ENCODE results near the gene LSM14A. TPM values are rescaled to one million over a fixed set of nuclear protein-coding genes. Genes with fewer than 3 reads are reported as not detected.
A peak's percentile ranks its signal among the peaks of the same experiment; 100 is the strongest.

LSM14A gene
- total and polyA plus RNA-seq, 2 of the 13 experiments (the other 11 are each of a cell fraction or from before 2014, with no cell fraction given), result 77.0 to 83.6 TPM

DNA sequence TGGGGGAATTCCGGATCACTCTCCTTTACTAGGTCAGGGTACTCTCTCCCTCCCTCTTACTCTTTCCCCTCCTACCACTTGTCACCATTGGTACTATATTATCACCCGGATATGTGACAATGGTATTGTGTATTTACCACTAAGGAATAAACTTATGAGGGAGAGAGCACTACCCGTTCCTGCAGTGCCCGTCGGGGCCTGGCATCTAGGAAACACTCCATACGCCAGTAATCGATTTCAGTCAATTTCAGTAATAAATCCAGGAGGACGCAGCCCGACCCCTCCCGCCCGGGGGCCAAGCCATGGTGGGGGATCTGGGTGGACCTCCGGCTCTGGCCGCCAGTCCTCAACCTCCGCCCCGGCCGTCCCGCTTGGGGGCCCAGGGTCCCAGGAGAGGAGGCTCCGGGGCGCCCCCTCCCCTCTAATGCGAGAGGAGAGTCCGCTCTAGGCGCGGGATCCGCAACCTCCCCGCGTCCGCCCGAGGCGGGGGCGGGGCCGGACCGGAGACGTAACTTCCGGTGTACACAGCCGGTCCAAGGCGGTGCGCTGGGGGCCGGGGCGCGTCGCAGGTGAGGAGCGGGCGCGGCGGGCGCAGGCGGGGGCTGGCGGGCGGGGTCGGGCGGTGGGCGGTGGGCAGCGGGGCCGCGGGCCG lies 81.9 kb downstream of the LSM14A start, which contains the start of gene GARRE1 (continued):
- TF ChIP-seq, protein P1, sequence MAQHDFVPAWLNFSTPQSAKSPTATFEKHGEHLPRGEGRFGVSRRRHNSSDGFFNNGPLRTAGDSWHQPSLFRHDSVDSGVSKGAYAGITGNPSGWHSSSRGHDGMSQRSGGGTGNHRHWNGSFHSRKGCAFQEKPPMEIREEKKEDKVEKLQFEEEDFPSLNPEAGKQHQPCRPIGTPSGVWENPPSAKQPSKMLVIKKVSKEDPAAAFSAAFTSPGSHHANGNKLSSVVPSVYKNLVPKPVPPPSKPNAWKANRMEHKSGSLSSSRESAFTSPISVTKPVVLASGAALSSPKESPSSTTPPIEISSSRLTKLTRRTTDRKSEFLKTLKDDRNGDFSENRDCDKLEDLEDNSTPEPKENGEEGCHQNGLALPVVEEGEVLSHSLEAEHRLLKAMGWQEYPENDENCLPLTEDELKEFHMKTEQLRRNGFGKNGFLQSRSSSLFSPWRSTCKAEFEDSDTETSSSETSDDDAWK (CRISPR knock-in tag; IDR thresholded peaks at IDR 0.05), result no peak
- TF ChIP-seq ETV5 (CRISPR knock-in tag; IDR thresholded peaks at IDR 0.05; ENCODE audit: borderline replicate concordance), result peak; percentile 82
- TF ChIP-seq, protein P2, sequence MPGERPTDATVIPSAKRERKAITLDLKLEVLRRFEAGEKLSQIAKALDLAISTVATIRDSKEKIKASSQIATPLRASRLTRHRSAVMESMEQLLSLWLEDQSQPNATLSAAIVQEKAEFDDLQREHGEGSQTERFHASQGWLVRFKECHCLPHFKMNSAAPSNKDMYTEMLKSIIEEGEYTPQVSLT (CRISPR knock-in tag; IDR thresholded peaks at IDR 0.05; ENCODE audit: borderline replicate concordance, low read depth), result no peak
- TF ChIP-seq TCF7L2 (IDR thresholded peaks at IDR 0.05; ENCODE audit: low read depth, low read length), result no peak
- no peak for TF ChIP-seq TCF12 (IDR thresholded peaks at IDR 0.05)
- no peak for TF ChIP-seq TCF12 (CRISPR knock-in tag; IDR thresholded peaks at IDR 0.05)
- peak; percentile 64 for TF ChIP-seq THAP11 (CRISPR knock-in tag; IDR thresholded peaks at IDR 0.05)
- TF ChIP-seq MXI1 (IDR thresholded peaks at IDR 0.05; ENCODE audit: borderline replicate concordance, low read depth, low read length), result no peak; the same call in 2 of the 3 replicates
- TF ChIP-seq ZIK1 (CRISPR knock-in tag; IDR thresholded peaks at IDR 0.05; ENCODE audit: borderline replicate concordance, low read depth), result no peak
- TF ChIP-seq ARNT (IDR thresholded peaks at IDR 0.05), result no peak
- TF ChIP-seq IKZF1 (IDR thresholded peaks at IDR 0.05), result no peak
- no peak for TF ChIP-seq ZFP82 (CRISPR knock-in tag; IDR thresholded peaks at IDR 0.05; ENCODE audit: borderline replicate concordance)
- TF ChIP-seq, protein P3, sequence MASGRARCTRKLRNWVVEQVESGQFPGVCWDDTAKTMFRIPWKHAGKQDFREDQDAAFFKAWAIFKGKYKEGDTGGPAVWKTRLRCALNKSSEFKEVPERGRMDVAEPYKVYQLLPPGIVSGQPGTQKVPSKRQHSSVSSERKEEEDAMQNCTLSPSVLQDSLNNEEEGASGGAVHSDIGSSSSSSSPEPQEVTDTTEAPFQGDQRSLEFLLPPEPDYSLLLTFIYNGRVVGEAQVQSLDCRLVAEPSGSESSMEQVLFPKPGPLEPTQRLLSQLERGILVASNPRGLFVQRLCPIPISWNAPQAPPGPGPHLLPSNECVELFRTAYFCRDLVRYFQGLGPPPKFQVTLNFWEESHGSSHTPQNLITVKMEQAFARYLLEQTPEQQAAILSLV (CRISPR knock-in tag; IDR thresholded peaks at IDR 0.05; ENCODE audit: borderline replicate concordance), result no peak
- TF ChIP-seq, protein P4, sequence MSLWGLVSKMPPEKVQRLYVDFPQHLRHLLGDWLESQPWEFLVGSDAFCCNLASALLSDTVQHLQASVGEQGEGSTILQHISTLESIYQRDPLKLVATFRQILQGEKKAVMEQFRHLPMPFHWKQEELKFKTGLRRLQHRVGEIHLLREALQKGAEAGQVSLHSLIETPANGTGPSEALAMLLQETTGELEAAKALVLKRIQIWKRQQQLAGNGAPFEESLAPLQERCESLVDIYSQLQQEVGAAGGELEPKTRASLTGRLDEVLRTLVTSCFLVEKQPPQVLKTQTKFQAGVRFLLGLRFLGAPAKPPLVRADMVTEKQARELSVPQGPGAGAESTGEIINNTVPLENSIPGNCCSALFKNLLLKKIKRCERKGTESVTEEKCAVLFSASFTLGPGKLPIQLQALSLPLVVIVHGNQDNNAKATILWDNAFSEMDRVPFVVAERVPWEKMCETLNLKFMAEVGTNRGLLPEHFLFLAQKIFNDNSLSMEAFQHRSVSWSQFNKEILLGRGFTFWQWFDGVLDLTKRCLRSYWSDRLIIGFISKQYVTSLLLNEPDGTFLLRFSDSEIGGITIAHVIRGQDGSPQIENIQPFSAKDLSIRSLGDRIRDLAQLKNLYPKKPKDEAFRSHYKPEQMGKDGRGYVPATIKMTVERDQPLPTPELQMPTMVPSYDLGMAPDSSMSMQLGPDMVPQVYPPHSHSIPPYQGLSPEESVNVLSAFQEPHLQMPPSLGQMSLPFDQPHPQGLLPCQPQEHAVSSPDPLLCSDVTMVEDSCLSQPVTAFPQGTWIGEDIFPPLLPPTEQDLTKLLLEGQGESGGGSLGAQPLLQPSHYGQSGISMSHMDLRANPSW (CRISPR knock-in tag; IDR thresholded peaks at IDR 0.05; ENCODE audit: borderline replicate concordance), result no peak
- no peak for TF ChIP-seq BRD4 (CRISPR knock-in tag; IDR thresholded peaks at IDR 0.05)
- peak; percentile 75; the same call in 1 of the 2 replicates for TF ChIP-seq ZNF724P (CRISPR knock-in tag; IDR thresholded peaks at IDR 0.05; ENCODE audit: borderline replicate concordance)
- TF ChIP-seq, protein P5, sequence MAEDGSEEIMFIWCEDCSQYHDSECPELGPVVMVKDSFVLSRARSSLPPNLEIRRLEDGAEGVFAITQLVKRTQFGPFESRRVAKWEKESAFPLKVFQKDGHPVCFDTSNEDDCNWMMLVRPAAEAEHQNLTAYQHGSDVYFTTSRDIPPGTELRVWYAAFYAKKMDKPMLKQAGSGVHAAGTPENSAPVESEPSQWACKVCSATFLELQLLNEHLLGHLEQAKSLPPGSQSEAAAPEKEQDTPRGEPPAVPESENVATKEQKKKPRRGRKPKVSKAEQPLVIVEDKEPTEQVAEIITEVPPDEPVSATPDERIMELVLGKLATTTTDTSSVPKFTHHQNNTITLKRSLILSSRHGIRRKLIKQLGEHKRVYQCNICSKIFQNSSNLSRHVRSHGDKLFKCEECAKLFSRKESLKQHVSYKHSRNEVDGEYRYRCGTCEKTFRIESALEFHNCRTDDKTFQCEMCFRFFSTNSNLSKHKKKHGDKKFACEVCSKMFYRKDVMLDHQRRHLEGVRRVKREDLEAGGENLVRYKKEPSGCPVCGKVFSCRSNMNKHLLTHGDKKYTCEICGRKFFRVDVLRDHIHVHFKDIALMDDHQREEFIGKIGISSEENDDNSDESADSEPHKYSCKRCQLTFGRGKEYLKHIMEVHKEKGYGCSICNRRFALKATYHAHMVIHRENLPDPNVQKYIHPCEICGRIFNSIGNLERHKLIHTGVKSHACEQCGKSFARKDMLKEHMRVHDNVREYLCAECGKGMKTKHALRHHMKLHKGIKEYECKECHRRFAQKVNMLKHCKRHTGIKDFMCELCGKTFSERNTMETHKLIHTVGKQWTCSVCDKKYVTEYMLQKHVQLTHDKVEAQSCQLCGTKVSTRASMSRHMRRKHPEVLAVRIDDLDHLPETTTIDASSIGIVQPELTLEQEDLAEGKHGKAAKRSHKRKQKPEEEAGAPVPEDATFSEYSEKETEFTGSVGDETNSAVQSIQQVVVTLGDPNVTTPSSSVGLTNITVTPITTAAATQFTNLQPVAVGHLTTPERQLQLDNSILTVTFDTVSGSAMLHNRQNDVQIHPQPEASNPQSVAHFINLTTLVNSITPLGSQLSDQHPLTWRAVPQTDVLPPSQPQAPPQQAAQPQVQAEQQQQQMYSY (CRISPR knock-in tag; IDR thresholded peaks at IDR 0.05), result no peak
- TF ChIP-seq MED13 (CRISPR knock-in tag; IDR thresholded peaks at IDR 0.05), result peak; percentile 63; the same call in 1 of the 2 replicates
- 0 out of 2 replicates have a peak, but pooled peaks have one; percentile 29 for TF ChIP-seq HCFC1 (IDR thresholded peaks at IDR 0.05; ENCODE audit: low read depth, low read length)
- TF ChIP-seq NCOA1 (CRISPR knock-in tag; IDR thresholded peaks at IDR 0.05), result no peak
- TF ChIP-seq POLR2A (IDR thresholded peaks at IDR 0.05; ENCODE audit: insufficient read depth in 1 of 2, low read depth in 2 of 2, low read length in 2 of 2), result peak; percentile 66 to 83
- no peak for TF ChIP-seq BHLHE40 (IDR thresholded peaks at IDR 0.05; ENCODE audit: low read length)
- no peak for TF ChIP-seq HMG20B (CRISPR knock-in tag; conservative IDR thresholded peaks at IDR 0.05)
